OCI-LY1 (cell line): ENCODE measurements around the gene MEIG1.
"Not testable (repeated sequence)": the region's sequence is repeated elsewhere in the genome, so short reads cannot be mapped to it uniquely, and the experiment has no call there.

Source experiments
- H2AFZ ChIP-seq: fragments of 200-600 bp; sonication (generic), shearing (Covaris generic); 2 replicates; pipeline ENCODE4 v1.6.0; 2014; ENCODE audit warnings: antibody characterized with exemption, mild to moderate bottlenecking, low read length
- H3F3A ChIP-seq: fragments of 200-600 bp; sonication (generic), shearing (Covaris generic); 2 replicates; pipeline ENCODE4 v1.6.0; 2014; ENCODE audit warnings: mild to moderate bottlenecking, antibody characterized with exemption, low read length, moderate library complexity; ENCODE audit not compliant: insufficient read depth
- H3K27ac ChIP-seq: fragments of 200-600 bp; sonication (generic); 2 replicates; pipeline ENCODE4 v1.5.1; 2014; ENCODE audit warnings: low read length, mixed run types, mild to moderate bottlenecking, low read depth; ENCODE audit not compliant: poor library complexity, severe bottlenecking
- H3K27me3 ChIP-seq: fragments of 200-600 bp; sonication (generic); 2 replicates; pipeline ENCODE4 v1.6.0; 2014; ENCODE audit warnings: antibody characterized with exemption, mild to moderate bottlenecking, low read length, moderate library complexity; ENCODE audit not compliant: insufficient read depth
- H3K36me3 ChIP-seq: fragments of 200-600 bp; sonication (generic); 2 replicates; pipeline ENCODE4 v1.6.1; 2014; ENCODE audit warnings: mild to moderate bottlenecking, antibody characterized with exemption, low read length, moderate library complexity, mixed read lengths; ENCODE audit not compliant: insufficient read depth
- H3K4me1 ChIP-seq: fragments of 200-600 bp; sonication (generic); 2 replicates; pipeline ENCODE4 v1.5.1; 2014; ENCODE audit warnings: mild to moderate bottlenecking, low read length, moderate library complexity; ENCODE audit not compliant: insufficient read depth, severe bottlenecking
- H3K4me2 ChIP-seq: fragments of 200-600 bp; sonication (generic), shearing (Covaris generic); 2 replicates; pipeline ENCODE4 v1.6.1; 2014; ENCODE audit warnings: low read length
- H3K4me3 ChIP-seq: fragments of 200-600 bp; sonication (generic); 2 replicates; pipeline ENCODE4 v1.5.1; 2014; ENCODE audit warnings: low read length, low read depth, mild to moderate bottlenecking, mixed read lengths; ENCODE audit not compliant: poor library complexity, severe bottlenecking
- H3K79me2 ChIP-seq: fragments of 200-600 bp; shearing (Covaris generic); 2 replicates; pipeline ENCODE4 v1.6.1; 2016; ENCODE audit warnings: mixed run types, low read length, mixed read lengths; ENCODE audit not compliant: insufficient read depth
- H3K9ac ChIP-seq: fragments of 200-600 bp; sonication (generic), shearing (Covaris generic); 2 replicates; pipeline ENCODE4 v1.6.1; 2014; ENCODE audit warnings: mild to moderate bottlenecking, low read length, mixed read lengths
- H3K9me2 ChIP-seq: fragments of 200-600 bp; sonication (generic), shearing (Covaris generic); 2 replicates; pipeline ENCODE4 v1.6.1; 2014; ENCODE audit warnings: low read depth, mild to moderate bottlenecking, low read length, mixed read lengths
- H3K9me3 ChIP-seq: fragments of 200-600 bp; shearing (Covaris generic); 2 replicates; pipeline ENCODE4 v1.6.1; 2014; ENCODE audit warnings: low read length, mixed read lengths
- H4K20me1 ChIP-seq: fragments of 200-600 bp; sonication (generic), shearing (Covaris generic); 2 replicates; pipeline ENCODE4 v1.6.0; 2016; ENCODE audit warnings: mild to moderate bottlenecking, low read length; ENCODE audit not compliant: insufficient read depth
- EZH2 ChIP-seq: fragments of 200-600 bp; sonication (generic), shearing (Covaris generic); IDR thresholded peaks from 2 replicates; pipeline ENCODE4 v1.8.0; 2017; ENCODE audit warnings: borderline replicate concordance, mixed run types, mild to moderate bottlenecking, antibody characterized with exemption, low read length, moderate library complexity, mixed read lengths
- TF ChIP-seq, protein P1 (sequence below): fragments of 200-600 bp; sonication (generic), shearing (Covaris generic); IDR thresholded peaks from 2 replicates; pipeline ENCODE4 v1.5.1; 2017; ENCODE audit warnings: mild to moderate bottlenecking, antibody characterized with exemption, low read length, moderate library complexity, mixed read lengths

Gene MEIG1

DNA sequence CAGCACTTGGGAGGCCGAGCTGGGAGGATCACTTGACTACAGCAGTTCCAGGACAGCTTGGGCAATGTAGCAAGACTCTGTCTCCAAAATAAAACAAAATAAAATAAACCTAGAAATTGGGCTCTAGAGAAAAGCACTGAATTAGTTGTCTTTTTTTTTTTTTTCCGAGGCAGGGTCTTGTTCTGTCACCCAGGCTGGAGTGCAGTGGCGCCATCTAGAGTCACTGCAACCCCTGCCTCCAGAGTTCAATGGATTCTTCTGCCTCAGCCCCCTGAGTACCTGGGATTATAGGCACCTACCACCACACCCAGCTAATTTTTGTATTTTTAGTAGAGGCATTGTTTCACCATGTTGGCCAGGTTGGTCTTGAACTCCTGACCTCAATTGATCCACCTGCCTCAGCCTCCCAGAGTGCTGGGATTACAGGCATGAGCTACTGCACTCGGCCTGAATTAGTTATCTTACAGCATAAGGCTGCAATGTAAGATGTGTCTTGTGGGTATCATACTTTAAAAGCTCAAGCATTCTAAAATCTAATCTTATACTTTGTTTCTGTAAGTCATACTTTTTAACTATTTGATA is 12.8 kb downstream of the MEIG1 start:
- H3K79me2 ChIP-seq, result no peaks in the 10 kb centered on the region
- H4K20me1 ChIP-seq, result no peaks in the 10 kb centered on the region
- TF ChIP-seq, protein P1, sequence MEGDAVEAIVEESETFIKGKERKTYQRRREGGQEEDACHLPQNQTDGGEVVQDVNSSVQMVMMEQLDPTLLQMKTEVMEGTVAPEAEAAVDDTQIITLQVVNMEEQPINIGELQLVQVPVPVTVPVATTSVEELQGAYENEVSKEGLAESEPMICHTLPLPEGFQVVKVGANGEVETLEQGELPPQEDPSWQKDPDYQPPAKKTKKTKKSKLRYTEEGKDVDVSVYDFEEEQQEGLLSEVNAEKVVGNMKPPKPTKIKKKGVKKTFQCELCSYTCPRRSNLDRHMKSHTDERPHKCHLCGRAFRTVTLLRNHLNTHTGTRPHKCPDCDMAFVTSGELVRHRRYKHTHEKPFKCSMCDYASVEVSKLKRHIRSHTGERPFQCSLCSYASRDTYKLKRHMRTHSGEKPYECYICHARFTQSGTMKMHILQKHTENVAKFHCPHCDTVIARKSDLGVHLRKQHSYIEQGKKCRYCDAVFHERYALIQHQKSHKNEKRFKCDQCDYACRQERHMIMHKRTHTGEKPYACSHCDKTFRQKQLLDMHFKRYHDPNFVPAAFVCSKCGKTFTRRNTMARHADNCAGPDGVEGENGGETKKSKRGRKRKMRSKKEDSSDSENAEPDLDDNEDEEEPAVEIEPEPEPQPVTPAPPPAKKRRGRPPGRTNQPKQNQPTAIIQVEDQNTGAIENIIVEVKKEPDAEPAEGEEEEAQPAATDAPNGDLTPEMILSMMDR, result peak; percentile 76
- TF ChIP-seq EZH2, result no peak
- no peak overlapping the region for H2AFZ ChIP-seq
- no peak overlapping the region for H3K4me2 ChIP-seq
- no peak overlapping the region for H3K9ac ChIP-seq
- H3K36me3 ChIP-seq, result no peaks in the 10 kb centered on the region
- no peaks in the 10 kb centered on the region for H3K4me1 ChIP-seq
- H3K27ac ChIP-seq, result no peak overlapping the region
- H3F3A ChIP-seq, result no peaks in the 10 kb centered on the region
- no peaks in the 10 kb centered on the region for H3K9me3 ChIP-seq
- H3K27me3 ChIP-seq, result no peaks in the 10 kb centered on the region
- H3K4me3 ChIP-seq, result no peak overlapping the region
- H3K9me2 ChIP-seq, result no peaks in the 10 kb centered on the region

DNA sequence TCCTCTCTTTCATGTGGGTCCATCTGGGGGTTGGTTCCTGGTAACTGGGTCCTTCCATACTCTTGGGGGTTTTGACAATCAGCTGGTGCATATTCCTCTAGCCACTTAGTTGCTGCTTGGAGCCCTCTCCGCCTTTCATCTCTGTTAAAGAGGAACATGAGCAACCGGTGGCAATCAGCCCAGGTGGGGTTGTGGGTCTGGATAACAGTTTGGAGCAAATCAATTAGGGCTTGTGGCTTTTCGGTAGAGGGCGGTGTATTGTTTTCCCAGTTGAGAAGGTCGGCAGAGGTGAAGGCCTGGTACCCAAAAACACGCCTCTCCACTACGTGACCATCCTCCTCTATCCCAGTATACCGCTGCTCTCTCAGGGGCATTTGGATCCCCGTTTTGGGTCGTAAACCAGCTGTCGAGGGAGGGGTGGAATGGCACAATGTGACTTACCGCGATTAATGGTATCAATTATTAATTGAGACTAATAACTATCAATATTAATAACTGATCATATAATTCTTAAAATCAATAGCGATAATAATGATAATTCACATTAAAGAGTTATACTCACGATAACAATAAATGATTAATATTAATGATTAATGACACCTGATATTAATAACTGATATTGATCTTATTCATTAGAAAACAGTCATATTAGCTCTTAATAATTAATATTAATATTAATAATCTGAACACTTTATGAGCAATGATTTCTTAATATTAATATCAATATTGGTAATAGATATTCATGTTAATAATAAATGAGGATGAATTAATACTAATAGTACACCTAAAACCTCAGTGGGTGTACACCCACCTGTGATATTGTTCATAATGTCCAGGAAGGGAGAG is 15.2 kb downstream of the MEIG1 start:
- H3K36me3 ChIP-seq, H3K9ac ChIP-seq, H4K20me1 ChIP-seq, H3K4me3 ChIP-seq, H3K27ac ChIP-seq, H2AFZ ChIP-seq, H3K4me2 ChIP-seq, H3F3A ChIP-seq, H3K27me3 ChIP-seq, H3K9me2 ChIP-seq, H3K4me1 ChIP-seq, H3K79me2 ChIP-seq, H3K9me3 ChIP-seq: not testable (repeated sequence)

DNA sequence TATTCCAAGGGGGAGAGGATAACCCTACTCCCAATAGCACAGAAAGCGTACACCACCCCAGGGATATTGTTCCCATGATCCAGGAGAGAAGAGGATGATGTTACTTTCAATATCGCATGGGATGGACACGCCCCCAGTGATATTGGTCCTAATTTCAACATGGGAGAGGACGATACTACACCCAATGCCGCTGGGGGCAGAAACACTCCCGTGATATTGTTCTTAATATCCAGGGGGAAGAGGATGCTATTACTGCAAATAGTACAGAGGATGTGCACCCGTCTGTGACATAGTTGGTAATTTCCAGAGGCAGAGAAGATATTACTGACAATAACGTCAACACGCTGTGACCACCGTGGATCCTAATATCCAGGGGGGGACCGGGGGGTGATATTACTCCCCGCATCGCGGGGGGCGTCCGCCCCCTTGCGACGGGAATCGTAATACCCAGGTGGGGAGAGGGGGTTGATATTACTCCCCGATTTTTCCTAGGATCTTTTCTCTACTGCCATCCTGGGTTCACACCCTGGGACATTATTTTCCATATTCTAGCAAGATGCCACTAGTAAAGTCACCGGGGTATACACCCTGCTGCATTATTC is 16.6 kb downstream of the MEIG1 start:
- no peak overlapping the region for H3K9ac ChIP-seq
- TF ChIP-seq EZH2, result no peak
- TF ChIP-seq, protein P1, result no peak; the same call in 1 of the 2 replicates
- H2AFZ ChIP-seq, result no peak overlapping the region
- H3K4me3 ChIP-seq, result no peak overlapping the region
- no peaks in the 10 kb centered on the region for H3K27me3 ChIP-seq
- H3K36me3 ChIP-seq, result no peaks in the 10 kb centered on the region
- H3K27ac ChIP-seq, result no peak overlapping the region
- no peaks in the 10 kb centered on the region for H3K9me3 ChIP-seq
- no peaks in the 10 kb centered on the region for H3F3A ChIP-seq
- no peaks in the 10 kb centered on the region for H4K20me1 ChIP-seq
- H3K79me2 ChIP-seq, result no peaks in the 10 kb centered on the region
- no peak overlapping the region for H3K4me2 ChIP-seq
- no peaks in the 10 kb centered on the region for H3K4me1 ChIP-seq
- no peaks in the 10 kb centered on the region for H3K9me2 ChIP-seq
